GM12874 (cell line): ENCODE measurements around the gene DUOXA1.

Source experiments
- CTCF ChIP-seq: IDR thresholded peaks from 2 replicates; pipeline ENCODE4 v1.5.1; 2011; ENCODE audit warnings: low read depth, mild to moderate bottlenecking, control low read depth, low read length, moderate library complexity; ENCODE audit not compliant: insufficient read depth

Gene DUOXA1

GRCh38 chr15:45129651-45130129 is at the start of gene DUOXA1, which contains the start of gene DUOX1:
DUOXA1 (minus strand) TSS chr15:45129879; CDS start chr15:45123014, 6,865 bp downstream.
DUOX1 (plus strand) TSS chr15:45129994; CDS start chr15:45131967, 1,973 bp downstream.
- no peak for TF ChIP-seq CTCF

- TF ChIP-seq CTCF: no peak
Measured at GRCh38 chr15:45177285-45177684, 47.6 kb upstream of the DUOXA1 start.

- TF ChIP-seq CTCF: no peak
Measured at GRCh38 chr15:45174577-45174976, 44.9 kb upstream of the DUOXA1 start.

- no peak for TF ChIP-seq CTCF
Measured at GRCh38 chr15:45174069-45174468, 44.4 kb upstream of the DUOXA1 start.

GRCh38 chr15:45171912-45172311 is 42.2 kb upstream of the DUOXA1 start:
- TF ChIP-seq CTCF: no peak

- TF ChIP-seq CTCF: no peak
Measured at GRCh38 chr15:45169608-45170480, 40.2 kb upstream of the DUOXA1 start.

- TF ChIP-seq CTCF: no peak
Measured at GRCh38 chr15:45168751-45169551, 39.3 kb upstream of the DUOXA1 start.
